IPS-18a (cell line): ENCODE results near the gene KIRREL2.

ENCODE experiments used
- H3K27ac ChIP-seq: one replicate; pipeline ENCODE4 v1.5.1; 2013; ENCODE audit warnings: low read length
- H3K27me3 ChIP-seq: one replicate; pipeline ENCODE4 v1.6.1; 2013; ENCODE audit warnings: mild to moderate bottlenecking, low read length; ENCODE audit not compliant: control insufficient read depth, insufficient read depth
- H3K36me3 ChIP-seq: one replicate; pipeline ENCODE4 v1.6.1; 2013; ENCODE audit warnings: low read depth, low read length; ENCODE audit not compliant: control insufficient read depth
- H3K4me1 ChIP-seq: one replicate; pipeline ENCODE4 v1.6.1; 2013; ENCODE audit warnings: low read depth, low read length; ENCODE audit not compliant: control insufficient read depth
- H3K4me3 ChIP-seq: one replicate; pipeline ENCODE4 v1.5.1; 2013; ENCODE audit warnings: low read length
- H3K9ac ChIP-seq: one replicate; pipeline ENCODE4 v1.6.1; 2013; ENCODE audit warnings: mild to moderate bottlenecking, low read length, moderate library complexity
- H3K9me3 ChIP-seq: one replicate; pipeline ENCODE4 v1.6.1; 2013; ENCODE audit warnings: low read depth, low read length; ENCODE audit not compliant: control insufficient read depth

Gene KIRREL2

DNA sequence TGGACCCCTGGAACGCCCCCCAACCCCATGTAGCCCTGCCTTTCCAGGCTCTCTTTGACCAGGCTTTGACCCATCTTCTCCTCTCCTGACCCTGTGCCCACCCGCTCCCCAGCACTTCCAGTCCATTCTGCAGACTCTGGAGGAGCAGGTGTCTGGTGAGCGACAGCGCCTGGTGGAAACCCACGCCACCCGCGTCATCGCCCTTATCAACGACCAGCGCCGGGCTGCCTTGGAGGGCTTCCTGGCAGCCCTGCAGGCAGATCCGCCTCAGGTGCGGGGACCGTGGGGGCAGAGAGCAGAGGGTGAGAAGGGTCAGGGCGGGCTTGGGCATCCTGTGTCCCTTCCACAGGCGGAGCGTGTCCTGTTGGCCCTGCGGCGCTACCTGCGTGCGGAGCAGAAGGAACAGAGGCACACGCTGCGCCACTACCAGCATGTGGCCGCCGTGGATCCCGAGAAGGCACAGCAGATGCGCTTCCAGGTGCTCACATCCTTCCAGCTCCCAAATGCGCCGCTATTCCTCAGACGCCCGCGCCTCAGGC is 17.8 kb downstream of the KIRREL2 start:
- peaks cover 5% of the 10 kb centered on the region for H3K4me1 ChIP-seq
- H3K27me3 ChIP-seq: peaks cover 10% of the 10 kb centered on the region
- no peaks in the 10 kb centered on the region for H3K36me3 ChIP-seq
- H3K9me3 ChIP-seq: no peaks in the 10 kb centered on the region
- H3K4me3 ChIP-seq: no peak overlapping the region
- H3K27ac ChIP-seq: no peak overlapping the region
- H3K9ac ChIP-seq: no peak overlapping the region

DNA sequence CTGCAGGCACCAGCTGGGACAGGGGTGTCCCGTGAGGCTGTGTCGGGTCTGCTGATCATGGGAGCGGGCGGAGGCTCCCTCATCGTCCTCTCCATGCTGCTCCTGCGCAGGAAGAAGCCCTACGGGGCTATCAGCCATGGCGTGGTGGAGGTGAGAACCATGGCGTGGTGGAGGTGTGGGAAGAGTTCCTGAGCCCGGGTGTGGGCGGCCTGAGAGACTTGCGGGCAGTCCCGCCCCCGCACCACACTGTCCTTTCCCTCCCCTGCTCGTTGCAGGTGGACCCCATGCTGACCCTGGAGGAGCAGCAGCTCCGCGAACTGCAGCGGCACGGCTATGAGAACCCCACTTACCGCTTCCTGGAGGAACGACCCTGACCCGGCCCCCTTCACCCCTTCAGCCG is 22.4 kb downstream of the KIRREL2 start:
- peaks cover 7% of the 10 kb centered on the region for H3K4me1 ChIP-seq
- no peak overlapping the region for H3K4me3 ChIP-seq
- H3K27ac ChIP-seq: no peak overlapping the region
- no peaks in the 10 kb centered on the region for H3K36me3 ChIP-seq
- H3K9me3 ChIP-seq: no peaks in the 10 kb centered on the region
- H3K27me3 ChIP-seq: peaks cover 10% of the 10 kb centered on the region
- no peak overlapping the region for H3K9ac ChIP-seq

DNA sequence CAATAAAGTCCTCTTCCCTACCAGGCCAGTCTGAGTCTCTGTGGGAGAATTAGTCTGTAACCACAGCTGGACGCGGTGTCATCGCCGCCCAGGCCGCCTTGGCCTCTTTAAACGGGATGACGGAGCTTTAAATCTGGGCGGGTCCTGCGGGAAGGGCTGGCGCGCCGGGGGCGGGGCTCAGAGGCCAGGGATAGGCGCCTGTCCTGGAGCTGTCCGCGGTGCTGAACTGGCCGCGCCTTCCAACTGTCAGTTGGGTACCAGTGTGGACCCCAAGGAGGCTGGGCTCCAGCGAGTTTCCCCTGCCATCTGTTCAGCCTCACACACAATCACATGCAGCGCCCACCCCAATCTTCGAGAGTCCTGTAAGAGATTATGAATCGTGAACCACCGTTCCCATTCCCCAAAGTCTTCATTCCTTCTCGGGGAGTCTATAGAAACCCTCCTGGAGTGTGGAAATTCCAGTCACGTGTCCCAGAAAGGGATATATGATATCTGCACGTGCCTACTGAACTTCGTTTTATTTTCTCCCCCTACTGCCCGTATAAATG is 23.1 kb downstream of the KIRREL2 start:
- no peak overlapping the region for H3K9ac ChIP-seq
- H3K27me3 ChIP-seq: peaks cover 10% of the 10 kb centered on the region
- no peak overlapping the region for H3K4me3 ChIP-seq
- H3K36me3 ChIP-seq: no peaks in the 10 kb centered on the region
- no peaks in the 10 kb centered on the region for H3K9me3 ChIP-seq
- H3K27ac ChIP-seq: no peak overlapping the region
- H3K4me1 ChIP-seq: peaks cover 7% of the 10 kb centered on the region

DNA sequence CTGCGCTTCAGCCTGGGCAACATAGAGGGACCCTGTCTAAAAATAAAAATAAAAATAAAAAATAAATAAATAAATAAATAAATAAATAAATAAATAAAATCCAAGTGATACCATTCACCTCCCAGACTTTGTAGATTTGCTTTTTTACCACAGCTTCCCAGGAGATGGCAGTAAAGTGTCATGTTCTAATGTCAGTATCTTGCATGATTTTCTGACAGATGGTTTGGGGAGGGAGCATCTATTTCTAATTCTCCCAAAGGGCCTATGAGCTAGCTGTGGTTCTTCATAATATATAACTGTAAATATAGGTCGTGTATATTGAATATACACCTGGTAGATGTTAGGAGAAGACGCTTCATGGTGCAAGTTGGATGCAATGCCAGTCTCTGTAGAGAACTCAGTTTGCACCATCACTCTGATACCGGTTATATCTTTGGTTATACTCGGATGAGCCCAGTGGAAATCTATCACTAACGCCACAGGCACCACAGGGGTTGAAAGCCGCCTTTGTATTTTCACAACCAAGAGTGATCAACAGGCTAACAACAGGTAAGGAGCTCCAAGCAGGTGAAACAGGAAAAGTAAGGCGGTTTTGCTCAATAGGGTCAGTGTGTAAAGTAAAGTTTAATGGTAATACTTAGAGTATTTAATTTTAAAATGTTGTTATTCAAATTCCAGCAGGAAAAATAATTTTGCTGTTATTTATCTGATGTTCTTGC is 25.6 kb downstream of the KIRREL2 start:
- no peak overlapping the region for H3K9ac ChIP-seq
- no peak overlapping the region for H3K27ac ChIP-seq
- peaks cover 7% of the 10 kb centered on the region for H3K4me1 ChIP-seq
- H3K27me3 ChIP-seq: peaks cover 10% of the 10 kb centered on the region
- H3K4me3 ChIP-seq: no peak overlapping the region
- H3K9me3 ChIP-seq: no peaks in the 10 kb centered on the region
- H3K36me3 ChIP-seq: no peaks in the 10 kb centered on the region

DNA sequence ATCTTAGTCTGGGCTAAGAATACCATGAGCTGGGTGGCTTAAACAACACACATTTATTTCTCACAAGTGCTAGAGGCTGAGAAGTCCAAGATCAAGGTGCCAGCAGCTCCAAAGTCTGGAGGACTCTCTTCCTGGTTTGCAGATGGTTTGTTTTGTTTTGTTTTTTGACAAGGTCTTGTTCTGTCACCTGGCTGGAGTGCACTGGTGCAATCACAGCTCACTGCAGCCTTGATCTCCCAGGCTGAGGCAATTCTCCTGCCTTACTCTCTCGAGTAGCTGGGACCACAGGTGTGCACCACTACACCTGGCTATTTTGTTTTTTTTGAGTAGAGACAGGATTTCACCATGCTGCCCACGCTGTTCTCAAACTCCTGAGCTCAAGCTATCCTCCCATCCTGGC is 27.2 kb downstream of the KIRREL2 start:
- Histone ChIP-seq H3K27ac (no peak overlapping the region), H3K27me3 (peaks cover 4% of the 10 kb centered on the region), H3K36me3 (peaks cover 6% of the 10 kb centered on the region), H3K4me1 (peaks cover 7% of the 10 kb centered on the region), H3K4me3 (no peak overlapping the region), H3K9ac (no peak overlapping the region), H3K9me3 (no peaks in the 10 kb centered on the region)

DNA sequence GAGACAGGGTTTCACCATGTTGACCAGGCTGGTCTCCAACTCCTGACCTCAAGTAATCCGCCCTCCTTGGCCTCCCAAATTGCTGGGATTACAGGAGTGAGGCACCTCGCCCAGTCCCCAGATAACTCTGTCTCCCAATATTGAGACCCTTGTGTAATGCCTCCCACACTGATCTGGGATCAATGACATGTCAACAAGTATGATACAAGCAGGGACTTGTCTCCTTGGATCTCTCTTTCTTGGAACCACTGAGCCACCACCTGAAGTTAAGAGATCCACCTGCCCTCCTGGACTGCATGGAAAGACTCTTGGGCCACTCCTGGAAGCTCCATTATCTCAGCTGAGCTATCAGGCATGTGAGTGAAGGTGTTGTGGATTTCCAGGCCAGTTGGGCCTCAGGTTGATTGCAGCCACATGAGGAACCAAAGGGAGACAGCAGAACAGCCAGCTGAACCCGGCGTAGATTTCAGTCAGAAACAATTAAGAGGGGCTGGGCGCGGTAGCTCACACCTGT is 28.6 kb downstream of the KIRREL2 start:
- Histone ChIP-seq H3K4me3 (no peak overlapping the region), H3K4me1 (no peaks in the 10 kb centered on the region), H3K27me3 (no peaks in the 10 kb centered on the region), H3K9me3 (no peaks in the 10 kb centered on the region), H3K36me3 (peaks cover 19% of the 10 kb centered on the region), H3K9ac (no peak overlapping the region), H3K27ac (no peak overlapping the region)

DNA sequence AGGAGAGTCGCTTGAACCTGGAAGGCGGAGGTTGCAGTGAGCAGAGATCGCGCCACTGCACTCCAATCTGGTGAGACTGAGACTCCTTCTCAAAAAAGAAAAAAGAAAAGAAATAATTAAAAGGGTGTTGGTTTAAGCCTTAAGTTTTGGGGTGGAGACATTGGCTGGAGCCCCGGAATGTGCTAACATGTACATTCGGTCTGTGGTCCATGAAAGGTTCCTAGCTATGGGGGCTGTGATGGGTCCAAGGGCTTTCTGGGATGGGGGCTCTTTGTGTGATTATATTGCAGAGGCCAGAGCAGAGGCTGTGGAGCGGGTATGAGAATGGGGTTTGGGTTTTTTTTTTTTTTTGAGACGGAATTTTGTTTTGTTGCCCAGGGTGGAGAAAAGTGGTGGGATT is 29.2 kb downstream of the KIRREL2 start:
- Histone ChIP-seq H3K4me3 (no peak overlapping the region), H3K27me3 (no peaks in the 10 kb centered on the region), H3K27ac (no peak overlapping the region), H3K9me3 (no peaks in the 10 kb centered on the region), H3K4me1 (no peaks in the 10 kb centered on the region), H3K36me3 (peaks cover 19% of the 10 kb centered on the region), H3K9ac (no peak overlapping the region)

DNA sequence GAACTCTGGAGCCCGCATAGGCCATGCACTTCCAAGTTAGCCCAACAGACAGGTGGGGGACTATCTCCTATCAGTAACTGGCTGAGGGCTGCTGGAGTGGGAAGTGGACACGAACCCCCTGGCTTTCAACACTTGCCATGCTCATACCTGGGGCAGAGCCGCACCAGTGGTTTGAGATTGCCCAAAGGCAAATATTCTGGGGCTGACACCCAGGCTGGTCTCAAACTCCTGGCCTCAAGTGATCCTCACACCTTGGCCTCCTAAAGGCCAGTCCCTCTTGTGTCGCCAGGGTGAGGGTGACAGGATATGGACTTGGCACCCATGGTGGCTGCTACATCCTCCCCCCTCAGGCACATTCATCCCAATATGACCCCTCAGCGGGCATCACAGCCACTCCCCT is 30.5 kb downstream of the KIRREL2 start:
- no peak overlapping the region for H3K27ac ChIP-seq
- H3K9ac ChIP-seq: no peak overlapping the region
- no peaks in the 10 kb centered on the region for H3K4me1 ChIP-seq
- peaks cover 19% of the 10 kb centered on the region for H3K36me3 ChIP-seq
- no peak overlapping the region for H3K4me3 ChIP-seq
- no peaks in the 10 kb centered on the region for H3K27me3 ChIP-seq
- H3K9me3 ChIP-seq: no peaks in the 10 kb centered on the region

DNA sequence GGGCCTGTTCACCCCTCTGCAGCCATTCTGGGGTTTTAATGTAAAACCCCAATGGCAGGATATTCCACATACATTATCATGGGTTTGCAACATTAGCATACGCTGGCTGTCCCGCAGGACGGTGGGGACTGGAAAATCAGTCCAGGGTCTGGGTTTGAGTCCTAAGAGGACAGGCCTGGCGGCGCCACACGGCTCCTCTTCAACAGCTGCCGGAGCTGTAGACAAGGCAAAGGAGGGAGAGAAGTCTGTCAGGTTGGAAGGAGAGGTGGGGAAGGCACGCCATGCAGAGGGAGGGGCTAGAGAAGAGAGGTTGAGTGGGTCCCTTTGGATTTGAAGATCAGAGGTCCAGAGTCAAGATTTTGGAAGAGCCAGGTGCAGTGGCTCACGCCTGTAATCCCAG is 31.7 kb downstream of the KIRREL2 start:
- Histone ChIP-seq H3K4me3 (no peak overlapping the region), H3K9me3 (no peaks in the 10 kb centered on the region), H3K27me3 (no peaks in the 10 kb centered on the region), H3K4me1 (no peaks in the 10 kb centered on the region), H3K36me3 (peaks cover 27% of the 10 kb centered on the region), H3K27ac (no peak overlapping the region), H3K9ac (no peak overlapping the region)

DNA sequence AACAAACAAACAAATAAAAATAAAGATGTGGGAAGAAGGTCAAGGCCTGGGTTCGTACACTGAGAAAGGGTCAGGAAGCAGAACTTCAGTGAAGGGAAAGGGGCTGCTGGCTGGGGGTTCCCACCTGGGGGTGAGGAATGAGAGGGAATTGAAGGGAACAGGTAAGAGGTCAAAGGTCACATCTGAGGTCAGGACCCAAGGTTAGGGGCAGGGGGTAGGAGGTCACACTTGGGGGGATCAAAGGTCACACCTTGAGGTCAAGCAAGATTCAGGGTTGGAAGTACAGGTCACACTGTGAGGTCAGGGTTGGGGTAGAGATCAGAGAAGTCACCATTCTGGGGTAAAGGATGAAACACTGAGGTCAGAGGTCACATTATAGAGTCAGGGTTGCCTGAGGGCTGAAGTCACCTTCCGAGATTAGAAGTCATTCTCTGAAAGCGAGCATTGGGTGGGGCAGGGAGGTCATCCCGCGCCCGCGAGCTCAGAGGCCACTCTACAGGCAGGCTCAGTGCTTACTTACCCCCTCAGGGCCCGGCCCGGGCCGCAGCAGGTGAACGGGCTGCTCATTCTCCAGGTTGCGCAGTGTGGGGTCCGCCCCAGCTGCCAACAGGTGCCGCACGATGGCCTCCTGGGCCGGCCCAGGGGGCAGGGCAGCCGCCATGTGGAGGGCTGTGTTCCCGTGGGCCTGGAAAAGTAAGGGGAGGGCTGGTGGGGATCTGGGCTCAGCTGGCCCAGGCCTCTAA is 32.8 kb downstream of the KIRREL2 start:
- H3K9me3 ChIP-seq: no peaks in the 10 kb centered on the region
- H3K9ac ChIP-seq: no peak overlapping the region
- no peak overlapping the region for H3K4me3 ChIP-seq
- H3K36me3 ChIP-seq: peaks cover 34% of the 10 kb centered on the region
- no peaks in the 10 kb centered on the region for H3K4me1 ChIP-seq
- no peaks in the 10 kb centered on the region for H3K27me3 ChIP-seq
- H3K27ac ChIP-seq: no peak overlapping the region

DNA sequence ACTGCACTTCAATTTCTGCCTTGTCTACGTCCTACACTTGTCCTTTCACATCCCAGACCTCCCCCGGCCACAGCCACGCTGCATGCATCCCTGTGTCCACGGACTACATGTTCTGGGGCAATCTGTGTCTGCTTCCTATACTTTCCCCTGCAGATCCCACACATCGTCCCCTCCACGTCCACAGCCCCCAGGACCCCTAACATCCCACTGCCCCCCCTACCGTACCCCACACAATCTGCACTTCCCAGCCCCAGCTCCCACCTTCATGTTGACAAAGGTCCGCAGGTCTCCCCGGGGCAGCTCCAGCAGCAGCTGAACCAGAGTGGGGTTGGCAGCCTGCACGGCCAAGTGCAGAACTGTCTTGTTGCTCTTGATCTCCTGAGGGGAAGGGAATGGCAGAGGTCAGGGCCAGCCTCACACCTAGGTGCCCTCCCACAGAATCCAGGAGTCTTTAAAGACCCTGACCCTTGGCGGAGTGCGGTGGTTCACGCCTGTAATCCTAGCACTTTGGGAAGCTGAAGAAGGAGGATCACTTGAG is 33.5 kb downstream of the KIRREL2 start:
- no peak overlapping the region for H3K27ac ChIP-seq
- no peaks in the 10 kb centered on the region for H3K4me1 ChIP-seq
- no peak overlapping the region for H3K9ac ChIP-seq
- H3K36me3 ChIP-seq: peaks cover 34% of the 10 kb centered on the region
- no peaks in the 10 kb centered on the region for H3K27me3 ChIP-seq
- H3K9me3 ChIP-seq: no peaks in the 10 kb centered on the region
- H3K4me3 ChIP-seq: no peak overlapping the region
